Stromal cell of bone marrow (primary cell): ENCODE results near the gene ATOX1.

Experiments used
- DNase-seq: peaks from one replicate; pipeline ENCODE4 v3.0.0-alpha.2; 2012; ENCODE audit warnings: low read depth

Gene ATOX1

GRCh38 chr5:151697452-151697851 lies 61.0 kb downstream of the ATOX1 start:
- DNase-seq = no peak

- DNase-seq = peak; percentile 98
These were observed 61.9 kb downstream of the ATOX1 start for GRCh38 chr5:151696470-151697061.

- no peak for DNase-seq
These were observed 63.0 kb downstream of the ATOX1 start for GRCh38 chr5:151695464-151695863.

- DNase-seq = peak; percentile 72
These were observed 64.4 kb downstream of the ATOX1 start for GRCh38 chr5:151694035-151694485.
